Colonic mucosa (tissue), 4 donors: ENCODE data around the gene CYB5R3. TPM values are rescaled to one million over a fixed set of nuclear protein-coding genes. Genes with fewer than 3 reads are reported as not detected.

Experiments used
- DNase-seq: peaks from one replicate; pipeline ENCODE4 v3.0.0-alpha.2; 2020
- H3K27ac ChIP-seq: fragments of 200-600 bp; one replicate; pipeline ENCODE4 v1.8.0; 2021
- H3K27me3 ChIP-seq: fragments of 200-600 bp; one replicate; pipeline ENCODE4 v1.8.0; 2021
- H3K36me3 ChIP-seq: fragments of 200-600 bp; one replicate; pipeline ENCODE4 v1.8.0; 2021
- H3K4me1 ChIP-seq: fragments of 200-600 bp; one replicate; pipeline ENCODE4 v1.8.0; 2021; ENCODE audit warnings: mild to moderate bottlenecking
- H3K4me3 ChIP-seq: fragments of 200-600 bp; one replicate; pipeline ENCODE4 v1.8.0; 2021
- H3K9ac ChIP-seq, 2 donors: one replicate each; pipeline ENCODE4 v1.7.0; 2013; ENCODE audit warnings: control low read depth in 2 of 2, low read depth in 2 of 2, low read length in 2 of 2
- H3K9me3 ChIP-seq: fragments of 200-600 bp; one replicate; pipeline ENCODE4 v1.8.0; 2021
- intact Hi-C: fragments of 100-400 bp; cut with DNase I; formaldehyde crosslinking; loops from one replicate; pipeline ENCODE4 v1.14.1; 2022
- total RNA-seq, 2 donors: library from RNA; stranded (reverse); fragmentation: NEBNext Ultra II Directional in 1 of 2; extraction: Animal tissue kit (Norgen Biotek cat#: 25700) in 1 of 2; gene quantifications; one replicate each; pipeline ENCODE4 v1.2.1, GENCODE V29; 2021
- TF ChIP-seq, protein P1 (sequence below): fragments of 200-600 bp; IDR thresholded peaks from one replicate; pipeline ENCODE4 v1.8.0; 2022; ENCODE audit warnings: antibody characterized with exemption, mild to moderate bottlenecking
- donor health status: healthy.
- donor health status: DM: no; HTN: no; CAD: no.
- donor health status: DM: no; HTN: no; CAD: no.

Gene CYB5R3
- total RNA-seq, 2 donors from 2014 or later, result 105 to 133 TPM

DNA sequence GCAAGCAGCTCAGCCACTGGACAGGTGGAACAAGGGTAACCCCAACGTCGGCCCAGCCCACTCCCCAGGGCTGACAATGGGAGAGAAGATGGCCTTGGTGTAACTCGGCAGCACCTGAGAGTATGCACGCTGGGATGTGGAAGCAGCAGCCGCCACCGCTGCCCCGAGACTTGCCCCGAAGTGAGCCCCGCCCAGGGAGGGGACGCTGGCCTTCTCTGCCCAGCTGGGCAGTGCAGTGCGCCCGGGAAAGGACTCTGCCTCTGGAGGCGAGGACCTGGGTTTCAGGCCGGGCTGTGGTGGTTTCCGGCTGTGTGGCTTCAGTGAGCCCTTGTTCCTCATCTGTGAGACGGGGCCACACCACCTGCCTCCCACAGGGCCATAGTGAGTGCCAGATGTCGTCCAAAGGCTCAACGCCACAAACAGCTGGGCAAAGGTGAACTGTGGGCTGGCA is 25.9 kb downstream of the CYB5R3 start:
- no peak overlapping the region for H3K4me3 ChIP-seq
- peaks cover 6% of the 10 kb centered on the region for H3K4me1 ChIP-seq
- no peaks in the 10 kb centered on the region for H3K27me3 ChIP-seq
- no peaks in the 10 kb centered on the region for H3K9me3 ChIP-seq
- intact Hi-C loops, result no loop called here
- DNase-seq, result peak; percentile 71
- no peak overlapping the region for H3K9ac ChIP-seq
- H3K36me3 ChIP-seq, result no peaks in the 10 kb centered on the region
- TF ChIP-seq, protein P1, sequence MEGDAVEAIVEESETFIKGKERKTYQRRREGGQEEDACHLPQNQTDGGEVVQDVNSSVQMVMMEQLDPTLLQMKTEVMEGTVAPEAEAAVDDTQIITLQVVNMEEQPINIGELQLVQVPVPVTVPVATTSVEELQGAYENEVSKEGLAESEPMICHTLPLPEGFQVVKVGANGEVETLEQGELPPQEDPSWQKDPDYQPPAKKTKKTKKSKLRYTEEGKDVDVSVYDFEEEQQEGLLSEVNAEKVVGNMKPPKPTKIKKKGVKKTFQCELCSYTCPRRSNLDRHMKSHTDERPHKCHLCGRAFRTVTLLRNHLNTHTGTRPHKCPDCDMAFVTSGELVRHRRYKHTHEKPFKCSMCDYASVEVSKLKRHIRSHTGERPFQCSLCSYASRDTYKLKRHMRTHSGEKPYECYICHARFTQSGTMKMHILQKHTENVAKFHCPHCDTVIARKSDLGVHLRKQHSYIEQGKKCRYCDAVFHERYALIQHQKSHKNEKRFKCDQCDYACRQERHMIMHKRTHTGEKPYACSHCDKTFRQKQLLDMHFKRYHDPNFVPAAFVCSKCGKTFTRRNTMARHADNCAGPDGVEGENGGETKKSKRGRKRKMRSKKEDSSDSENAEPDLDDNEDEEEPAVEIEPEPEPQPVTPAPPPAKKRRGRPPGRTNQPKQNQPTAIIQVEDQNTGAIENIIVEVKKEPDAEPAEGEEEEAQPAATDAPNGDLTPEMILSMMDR, result no peak
- H3K27ac ChIP-seq, result no peak overlapping the region

DNA sequence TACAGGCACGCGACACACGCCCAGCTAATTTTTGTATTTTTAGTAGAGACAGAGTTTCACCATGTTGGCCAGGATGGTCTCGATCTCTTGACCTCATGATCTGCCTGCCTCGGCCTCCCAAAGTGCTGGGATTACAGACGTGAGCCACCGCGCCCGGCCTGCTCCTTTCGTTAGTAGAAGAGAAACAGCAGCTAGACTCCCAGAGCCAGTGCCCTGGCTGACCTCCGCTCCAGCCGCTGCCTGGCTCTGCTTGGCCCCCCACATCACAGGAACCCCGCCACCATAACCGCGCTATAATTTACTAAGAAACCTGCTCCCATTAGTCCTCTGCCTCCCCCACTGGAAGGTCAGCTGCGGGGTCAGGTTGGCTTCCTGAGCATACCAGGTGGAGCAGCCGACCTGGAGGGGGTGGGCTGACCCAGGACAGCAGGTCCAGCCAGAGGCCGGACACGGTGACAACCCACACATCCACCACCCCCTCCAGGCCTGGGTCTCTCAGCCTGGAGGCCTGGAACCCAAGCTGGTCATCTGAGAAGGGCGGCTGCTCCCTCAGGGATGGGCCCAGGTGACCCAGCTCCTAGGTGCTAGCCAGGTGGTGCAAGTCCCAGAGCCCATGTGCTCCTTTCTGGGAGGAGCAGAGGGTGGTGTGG is 27.0 kb downstream of the CYB5R3 start:
- TF ChIP-seq, protein P1, result no peak
- H3K9ac ChIP-seq, result no peak overlapping the region
- DNase-seq, result no peak
- no peaks in the 10 kb centered on the region for H3K36me3 ChIP-seq
- no peaks in the 10 kb centered on the region for H3K9me3 ChIP-seq
- no peak overlapping the region for H3K4me3 ChIP-seq
- no peak overlapping the region for H3K27ac ChIP-seq
- H3K4me1 ChIP-seq, result peaks cover 6% of the 10 kb centered on the region
- H3K27me3 ChIP-seq, result no peaks in the 10 kb centered on the region
- intact Hi-C loops, result no loop called here

DNA sequence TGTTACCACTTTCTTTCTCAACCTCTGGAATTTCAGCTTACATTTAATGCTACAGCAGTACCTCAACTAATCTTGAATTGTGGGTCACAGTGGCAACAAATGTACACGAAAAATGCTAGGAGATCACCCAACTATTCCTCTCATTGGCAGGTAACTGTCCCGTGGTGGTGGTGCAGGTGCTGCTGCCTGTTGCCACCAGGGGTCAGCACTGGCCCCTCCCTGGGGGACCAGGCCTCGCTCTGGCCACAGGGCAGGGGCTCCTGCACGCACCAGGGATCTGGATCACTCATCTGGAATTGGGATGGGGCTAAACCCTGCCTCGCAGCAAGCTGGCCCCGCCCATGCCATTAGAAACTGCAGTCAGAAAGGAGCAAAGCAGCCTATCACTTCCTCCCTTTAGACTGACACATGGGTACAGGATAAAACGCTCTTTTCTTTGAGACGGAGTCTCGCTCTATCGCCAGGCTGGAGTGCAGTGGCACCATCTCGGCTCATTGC is 27.6 kb downstream of the CYB5R3 start:
- H3K9me3 ChIP-seq, result no peaks in the 10 kb centered on the region
- no peaks in the 10 kb centered on the region for H3K27me3 ChIP-seq
- intact Hi-C loops, result no loop called here
- no peak overlapping the region for H3K9ac ChIP-seq
- H3K4me3 ChIP-seq, result no peak overlapping the region
- H3K27ac ChIP-seq, result peak overlapping the region; percentile 77
- DNase-seq, result peak; percentile 83
- H3K36me3 ChIP-seq, result no peaks in the 10 kb centered on the region
- H3K4me1 ChIP-seq, result peaks cover 6% of the 10 kb centered on the region
- TF ChIP-seq, protein P1, result peak; percentile 95

DNA sequence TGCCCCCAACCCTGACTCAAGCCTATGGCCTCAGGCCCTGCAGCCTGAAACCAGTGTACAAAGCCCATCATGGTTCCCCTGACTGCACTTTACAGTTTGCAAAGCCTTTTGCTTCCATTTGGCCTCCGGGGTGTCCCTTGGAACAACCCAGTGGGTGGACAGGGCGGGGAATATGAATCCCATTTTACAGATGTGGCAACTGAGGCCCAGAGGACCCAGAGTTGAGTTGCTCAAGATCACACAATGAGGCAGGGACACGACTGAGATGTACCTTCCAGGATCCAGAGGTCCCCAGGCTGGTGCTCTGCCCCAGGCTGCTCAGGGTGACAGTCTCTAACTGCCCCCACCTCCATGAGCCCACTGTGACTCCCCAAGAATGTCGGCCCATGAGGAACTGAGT is 29.1 kb downstream of the CYB5R3 start:
- TF ChIP-seq, protein P1, result no peak
- peak overlapping the region in 1 of 2 donors; percentile 79 for H3K9ac ChIP-seq
- no peak for DNase-seq
- H3K36me3 ChIP-seq, result no peaks in the 10 kb centered on the region
- no peaks in the 10 kb centered on the region for H3K27me3 ChIP-seq
- intact Hi-C loops, result no loop called here
- peaks cover 6% of the 10 kb centered on the region for H3K4me1 ChIP-seq
- no peak overlapping the region for H3K4me3 ChIP-seq
- peak overlapping the region; percentile 77 for H3K27ac ChIP-seq
- H3K9me3 ChIP-seq, result no peaks in the 10 kb centered on the region

DNA sequence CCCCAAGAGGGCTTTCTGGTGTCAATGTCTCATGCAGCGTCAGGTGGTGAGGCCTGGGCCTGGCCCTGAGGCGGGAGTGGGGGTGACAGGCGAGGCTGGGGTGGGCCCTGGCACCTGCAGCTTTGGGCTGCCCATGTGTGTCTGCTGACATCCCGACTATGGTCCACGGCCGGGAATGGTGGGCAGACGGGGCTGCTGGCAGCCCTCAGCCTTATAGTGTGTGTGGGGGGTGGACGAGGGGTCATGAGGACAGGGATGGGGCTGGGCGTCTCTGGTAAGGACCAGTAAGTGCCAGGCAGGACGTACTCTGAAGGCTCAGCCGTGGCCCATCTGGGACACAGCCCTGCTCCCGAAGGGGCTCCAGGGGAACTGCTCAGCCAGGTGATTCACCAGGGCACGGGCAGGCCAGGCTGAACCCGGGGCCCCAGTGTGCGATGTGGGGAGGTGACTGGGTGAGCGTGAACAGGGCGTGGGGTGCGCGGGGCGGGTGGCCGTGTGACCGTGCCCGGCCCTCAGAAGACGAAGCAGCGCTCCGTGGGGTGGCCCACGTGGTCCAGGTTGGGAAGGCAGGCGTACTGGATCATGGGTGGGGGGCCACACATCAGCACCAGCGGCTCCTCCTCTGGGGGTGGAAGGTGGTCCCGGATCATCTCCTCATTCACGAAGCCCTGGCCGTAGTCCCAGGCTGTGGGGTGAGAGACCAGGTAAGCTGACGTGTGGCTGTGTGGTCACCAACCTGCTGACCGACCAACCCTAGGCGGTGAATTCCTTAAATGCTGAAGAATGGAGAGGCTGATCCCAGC is 29.7 kb downstream of the CYB5R3 start:
- peak overlapping the region in 1 of 2 donors; percentile 79 for H3K9ac ChIP-seq
- DNase-seq, result no peak
- TF ChIP-seq, protein P1, result no peak
- H3K4me3 ChIP-seq, result no peak overlapping the region
- no peak overlapping the region for H3K27ac ChIP-seq
- intact Hi-C loops, result no loop called here
- H3K4me1 ChIP-seq, result peaks cover 6% of the 10 kb centered on the region
- H3K36me3 ChIP-seq, result no peaks in the 10 kb centered on the region
- no peaks in the 10 kb centered on the region for H3K27me3 ChIP-seq
- H3K9me3 ChIP-seq, result no peaks in the 10 kb centered on the region
